ENCODE data around the gene PRPSAP1. TPM values are rescaled to one million over a fixed set of nuclear protein-coding genes. Genes with fewer than 3 reads are reported as not detected.

Gene PRPSAP1
- total RNA-seq, 1 donor from 2014 or later, result 30.7 TPM

- H3K36me3 ChIP-seq, result peaks cover 15% of the 10 kb centered on the region
- no peak overlapping the region for H3K4me3 ChIP-seq
- H3K27me3 ChIP-seq (ENCODE audit: low read depth), result no peaks in the 10 kb centered on the region
- H3K27ac ChIP-seq (replicated peaks), result no peak overlapping the region
- no peak for TF ChIP-seq CTCF (IDR thresholded peaks at IDR 0.05; ENCODE audit: borderline replicate concordance)
- peaks cover 53% of the 10 kb centered on the region for H3K4me1 ChIP-seq
- intact Hi-C loops (cut with micrococcal nuclease), result loop anchor here (10.0 kb wide), 1 partner anchor 90 kb away; no protein-coding TSS in a partner anchor
- H3K9me3 ChIP-seq (replicated peaks), result no peaks in the 10 kb centered on the region
- DNase-seq, result no peak
These were observed 79.4 kb downstream of the PRPSAP1 start for GRCh38 chr17:76274112-76274956.

GRCh38 chr17:76273445-76274111 is 80.1 kb downstream of the PRPSAP1 start:
- Histone ChIP-seq H3K27ac (replicated peaks) (no peak overlapping the region), H3K9me3 (replicated peaks) (no peaks in the 10 kb centered on the region), H3K4me1 (peaks cover 55% of the 10 kb centered on the region), H3K36me3 (peaks cover 15% of the 10 kb centered on the region), H3K4me3 (no peak overlapping the region), H3K27me3 (ENCODE audit: low read depth) (no peaks in the 10 kb centered on the region)
- no peak for TF ChIP-seq CTCF (IDR thresholded peaks at IDR 0.05; ENCODE audit: borderline replicate concordance)
- intact Hi-C loops (cut with micrococcal nuclease), result loop anchor here (10.0 kb wide), 1 partner anchor 89 kb away; no protein-coding TSS in a partner anchor
- DNase-seq, result no peak

GRCh38 chr17:76272541-76273444 is 80.9 kb downstream of the PRPSAP1 start:
- Histone ChIP-seq H3K4me1 (peaks cover 62% of the 10 kb centered on the region), H3K27me3 (ENCODE audit: low read depth) (no peaks in the 10 kb centered on the region), H3K9me3 (replicated peaks) (no peaks in the 10 kb centered on the region), H3K36me3 (peaks cover 15% of the 10 kb centered on the region), H3K27ac (replicated peaks) (peak overlapping the region; percentile 63), H3K4me3 (peak overlapping the region; percentile 59)
- no peak for DNase-seq
- TF ChIP-seq CTCF (IDR thresholded peaks at IDR 0.05; ENCODE audit: borderline replicate concordance), result no peak
- intact Hi-C loops (cut with micrococcal nuclease), result loop anchor here (10.0 kb wide), 1 partner anchor 88 kb away; no protein-coding TSS in a partner anchor

GRCh38 chr17:76271669-76272540 is 81.8 kb downstream of the PRPSAP1 start:
- DNase-seq, result no peak
- Histone ChIP-seq H3K27me3 (ENCODE audit: low read depth) (no peaks in the 10 kb centered on the region), H3K4me3 (peak overlapping the region; percentile 59), H3K36me3 (peaks cover 15% of the 10 kb centered on the region), H3K4me1 (peaks cover 71% of the 10 kb centered on the region), H3K9me3 (replicated peaks) (no peaks in the 10 kb centered on the region), H3K27ac (replicated peaks) (peak overlapping the region; percentile 63)
- intact Hi-C loops (cut with micrococcal nuclease), result loop anchor here (10.0 kb wide), 1 partner anchor 87 kb away; no protein-coding TSS in a partner anchor
- no peak for TF ChIP-seq CTCF (IDR thresholded peaks at IDR 0.05; ENCODE audit: borderline replicate concordance)
